COR-L47 (cell line): ENCODE data around the gene PSMG4.

ENCODE experiments used
- DNase-seq: peaks from one replicate; lab custom pipeline; 2025; lab: John Stamatoyannopoulos, UW

Gene PSMG4, protein sequence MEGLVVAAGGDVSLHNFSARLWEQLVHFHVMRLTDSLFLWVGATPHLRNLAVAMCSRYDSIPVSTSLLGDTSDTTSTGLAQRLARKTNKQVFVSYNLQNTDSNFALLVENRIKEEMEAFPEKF

DNA sequence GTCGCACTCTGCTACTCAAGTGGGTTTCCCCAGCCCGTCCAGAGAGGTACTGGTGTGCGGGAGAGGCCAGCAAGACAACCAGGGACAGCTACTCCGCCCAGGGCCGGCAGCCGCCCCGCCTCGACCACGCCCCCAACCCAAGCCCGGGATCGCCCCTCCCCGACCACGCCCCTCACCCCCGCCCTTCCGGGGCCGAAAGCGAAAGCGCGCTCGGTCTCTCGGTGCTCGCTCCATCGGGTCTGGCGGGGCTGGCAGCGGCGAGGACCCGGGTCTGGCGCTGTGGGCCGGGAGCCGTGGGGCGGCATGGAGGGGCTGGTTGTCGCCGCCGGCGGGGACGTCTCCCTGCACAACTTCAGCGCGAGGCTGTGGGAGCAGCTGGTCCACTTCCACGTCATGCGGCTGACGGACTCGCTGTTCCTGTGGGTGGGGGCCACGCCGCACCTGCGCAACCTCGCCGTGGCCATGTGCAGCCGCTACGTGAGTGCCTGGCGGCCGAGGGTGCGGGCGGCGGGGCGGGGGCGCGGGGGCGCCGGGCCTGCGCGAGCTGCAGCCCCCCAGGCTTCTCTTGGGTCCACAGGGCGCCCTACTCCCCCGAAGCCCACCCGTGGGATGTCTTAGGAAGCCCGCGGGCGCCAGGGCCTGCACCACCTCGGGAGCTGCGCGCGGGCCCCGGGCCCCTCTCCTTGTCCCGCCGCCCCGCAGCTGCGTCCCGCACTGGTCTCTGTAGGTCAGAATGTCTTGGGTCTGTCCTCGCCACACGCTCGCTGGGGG is at the start of gene PSMG4:
PSMG4 (plus strand) TSS at position 228 of the 771 bp plus-strand sequence; CDS start at position 304, 76 bp downstream.
- DNase-seq, result peak; percentile 86

DNA sequence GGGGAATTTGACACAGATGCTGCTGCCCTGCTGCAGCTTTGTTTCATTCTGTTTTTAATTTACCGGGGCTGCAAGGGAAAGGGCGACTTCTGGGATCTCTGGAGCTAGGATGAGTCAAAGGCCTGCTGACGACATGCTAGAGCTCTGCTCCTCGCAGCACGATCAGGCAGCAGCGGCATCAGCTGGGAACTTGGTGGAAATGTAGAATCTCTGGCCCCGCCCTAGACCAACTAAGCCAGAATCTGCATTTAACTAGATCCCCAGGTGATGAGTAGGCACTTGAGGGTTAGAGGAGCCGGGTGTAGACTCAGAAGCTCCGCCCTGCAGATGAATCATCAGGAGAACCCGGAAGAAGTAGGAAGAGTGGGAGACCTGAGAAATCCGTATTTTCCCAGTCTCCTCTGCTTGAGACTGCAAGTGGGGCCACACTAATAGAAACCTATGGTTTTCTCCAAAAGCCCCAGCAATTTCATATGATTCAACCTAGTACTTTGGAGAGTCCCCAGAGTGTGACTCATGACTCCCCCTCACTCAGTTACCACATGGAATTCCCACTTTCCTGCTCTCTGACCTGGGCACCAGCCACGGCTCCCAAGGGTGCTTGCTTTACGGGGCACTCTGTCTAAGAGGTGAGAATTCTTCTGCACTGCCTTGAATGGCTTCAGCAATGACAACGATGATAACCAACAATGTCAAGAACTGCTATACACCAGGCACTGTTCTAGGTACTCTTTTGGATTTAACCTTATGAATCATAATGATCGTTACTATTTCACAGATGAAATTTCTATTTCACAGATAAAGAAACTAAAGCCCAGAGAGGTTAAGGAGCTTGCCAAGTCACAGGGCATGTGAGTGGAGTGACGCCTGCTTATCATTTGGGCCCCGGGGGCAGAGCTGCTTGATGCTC is 49.4 kb upstream of the PSMG4 start:
- DNase-seq, result peak; percentile 61

DNA sequence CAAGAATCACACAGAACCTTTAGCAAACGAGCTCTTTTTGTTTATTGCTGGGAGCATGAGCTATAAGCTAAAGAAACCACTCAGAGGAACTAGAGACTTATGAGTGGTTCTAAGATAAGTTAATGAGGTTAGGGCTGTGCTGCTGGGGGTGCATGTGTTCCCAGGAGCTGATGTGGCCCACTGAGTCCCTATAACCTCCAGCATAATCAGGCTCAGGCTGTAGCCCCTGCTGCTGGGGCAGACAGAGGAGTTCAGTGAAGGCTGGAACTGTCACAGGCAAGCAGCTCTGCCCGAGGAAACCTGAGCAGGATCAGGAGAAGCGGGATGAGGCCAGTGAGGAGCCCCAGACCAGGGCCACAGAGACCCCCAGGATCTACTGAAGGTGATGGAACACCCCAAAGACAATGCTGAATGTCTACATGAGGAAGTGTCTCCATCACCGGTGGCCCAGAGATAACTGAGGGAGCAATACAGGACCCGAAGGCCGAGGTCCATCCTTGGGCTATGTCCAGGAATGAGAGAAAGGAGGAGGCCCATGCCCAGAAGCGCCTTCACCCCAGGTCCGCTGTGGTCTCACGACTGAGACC is 48.6 kb upstream of the PSMG4 start:
- DNase-seq, result no peak

DNA sequence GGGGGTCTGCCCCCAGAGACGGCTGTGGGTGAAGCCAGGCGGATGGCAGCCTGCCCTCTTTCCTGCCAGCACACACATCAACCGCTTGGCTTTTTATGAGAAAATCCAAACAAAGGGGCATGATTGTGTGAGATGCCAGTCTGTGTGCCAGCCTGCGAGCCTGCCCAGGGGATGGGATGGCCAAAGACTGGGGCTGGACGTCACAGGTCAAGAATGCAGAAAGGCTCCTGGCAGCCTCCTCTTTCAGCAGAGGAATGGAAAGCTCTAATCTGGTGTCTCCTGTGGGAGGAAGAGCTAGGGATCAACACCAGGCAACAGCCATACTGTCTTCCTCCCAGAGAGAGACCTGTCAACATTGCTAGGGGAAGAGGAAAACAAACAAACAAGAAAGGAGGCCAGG is 47.1 kb upstream of the PSMG4 start:
- DNase-seq, result no peak

DNA sequence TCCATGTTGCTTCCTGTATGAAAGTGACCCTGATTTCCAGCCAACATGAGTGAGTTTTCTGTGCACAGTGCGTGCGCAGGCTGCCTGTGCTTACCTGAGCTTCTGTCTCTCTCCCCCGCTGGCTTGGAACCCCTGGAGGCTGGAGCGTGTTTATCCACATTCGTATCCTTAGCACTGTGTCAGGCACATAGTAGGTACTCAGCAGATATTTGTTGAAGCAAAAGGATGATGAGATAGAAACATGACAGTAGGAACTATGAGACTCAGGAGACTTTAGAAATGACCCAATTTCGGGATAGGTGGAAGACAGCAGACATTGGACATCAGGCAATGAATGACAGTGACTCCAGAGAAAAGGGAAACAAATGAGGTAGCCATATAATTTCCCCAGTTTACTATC is 46.5 kb upstream of the PSMG4 start:
- DNase-seq, result no peak

DNA sequence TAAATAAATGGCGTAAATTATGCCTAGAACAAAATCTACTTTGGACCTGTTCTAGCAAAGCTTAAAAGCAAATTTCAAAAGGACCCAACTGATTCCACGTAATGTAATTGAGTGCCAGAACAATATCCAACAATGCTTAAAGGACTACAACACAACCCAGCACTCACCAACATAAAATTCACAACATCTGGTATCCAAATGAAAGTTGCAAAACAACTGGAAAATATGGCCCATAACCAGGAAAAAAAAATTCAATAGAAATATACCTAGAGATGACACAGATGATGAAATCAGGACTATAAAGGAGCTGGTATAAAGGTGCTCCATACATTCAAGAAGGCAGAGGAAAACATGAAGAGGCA is 45.4 kb upstream of the PSMG4 start:
- no peak for DNase-seq

DNA sequence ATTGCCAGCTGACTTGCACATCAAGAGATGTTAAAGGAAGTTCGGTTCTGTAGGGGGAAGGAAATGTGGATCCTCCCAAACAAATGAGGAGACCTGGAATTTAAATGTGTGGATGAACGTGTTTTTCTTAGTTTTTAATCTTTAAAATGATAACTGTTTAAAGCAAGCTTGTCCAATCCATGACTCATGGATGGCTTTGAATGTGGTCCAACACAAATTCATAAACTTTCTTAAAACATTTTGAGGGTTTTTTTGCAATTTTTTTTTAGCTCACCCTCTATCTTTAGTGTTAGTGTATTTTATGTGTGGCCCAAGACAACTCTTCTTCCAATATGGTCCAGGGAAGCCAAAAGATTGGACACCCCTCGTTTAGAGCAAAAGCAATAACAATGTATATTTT is 43.8 kb upstream of the PSMG4 start:
- DNase-seq, result no peak

DNA sequence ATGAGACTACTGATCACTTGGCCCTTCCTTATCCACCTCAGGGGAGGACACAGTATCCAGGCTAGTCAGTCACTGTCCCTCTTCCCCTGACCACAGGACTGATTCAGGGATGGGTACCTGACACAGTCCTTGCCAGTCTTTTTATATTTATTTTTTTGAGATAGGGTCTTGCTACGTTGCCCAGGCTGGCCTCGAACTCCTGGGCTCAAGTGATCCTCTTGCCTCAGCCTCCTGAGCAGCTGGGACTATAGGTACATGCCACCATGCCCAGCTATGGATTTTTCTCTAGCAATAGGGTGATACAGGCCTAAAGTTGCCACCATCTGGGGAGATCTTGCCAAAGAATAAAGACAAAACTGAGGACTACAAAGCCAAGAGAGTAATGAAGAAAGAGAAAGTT is 41.5 kb upstream of the PSMG4 start:
- no peak for DNase-seq

DNA sequence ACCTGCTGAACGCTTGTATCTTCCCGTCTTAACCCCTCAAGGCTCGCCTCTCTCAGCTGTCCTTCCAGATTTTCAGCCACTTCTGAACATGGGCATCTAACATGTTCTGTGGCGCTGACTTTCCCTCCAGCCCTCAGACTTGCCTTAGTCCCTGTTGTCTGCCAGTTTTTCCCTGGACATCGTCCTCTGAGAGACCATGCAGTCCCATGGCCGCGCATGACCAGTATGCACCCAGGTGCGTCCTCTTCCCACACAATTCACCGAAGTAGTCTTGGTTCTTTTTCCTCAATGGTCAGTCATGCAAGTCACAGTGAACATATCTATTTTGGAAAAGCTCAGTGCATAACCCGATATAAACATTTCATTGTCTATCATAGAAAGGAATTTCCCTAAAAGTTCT is 40.5 kb upstream of the PSMG4 start:
- no peak for DNase-seq

DNA sequence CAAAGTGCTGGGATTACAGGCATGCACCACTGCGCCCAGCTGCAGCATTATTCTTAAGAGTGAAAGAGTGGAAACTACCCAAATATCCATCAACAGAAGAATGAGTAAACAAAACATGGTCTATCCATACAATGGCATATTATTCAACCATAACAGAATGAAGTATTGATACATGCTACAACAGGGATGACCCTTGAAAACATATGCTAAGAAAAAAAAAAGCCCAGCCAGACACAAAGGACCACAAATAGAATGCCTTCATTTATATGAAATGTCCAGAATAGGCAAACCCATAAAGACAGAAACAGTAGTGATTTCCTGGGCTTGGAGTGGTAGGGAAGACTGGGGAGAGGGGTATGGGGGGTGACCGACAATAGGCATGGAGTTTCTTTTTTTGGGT is 38.4 kb upstream of the PSMG4 start:
- DNase-seq, result no peak

DNA sequence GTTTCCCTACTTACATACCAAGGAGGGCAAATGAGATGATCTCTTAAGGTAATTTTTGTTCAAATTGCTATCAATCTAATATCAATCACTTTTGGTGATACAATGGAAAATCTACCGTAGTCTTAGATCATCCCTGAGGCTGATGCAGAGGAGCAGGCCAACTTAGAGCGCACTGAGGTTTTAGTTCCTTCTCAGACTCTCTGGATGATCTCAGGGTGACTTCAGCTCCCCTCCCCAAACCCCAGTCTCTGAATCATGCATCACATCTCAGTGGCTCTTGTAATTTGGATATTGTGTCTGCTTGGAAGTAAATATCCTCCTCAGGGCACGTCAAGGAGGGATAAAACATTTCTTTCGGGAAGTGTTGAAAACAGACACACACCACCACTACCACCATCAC is 37.2 kb upstream of the PSMG4 start:
- DNase-seq, result no peak

DNA sequence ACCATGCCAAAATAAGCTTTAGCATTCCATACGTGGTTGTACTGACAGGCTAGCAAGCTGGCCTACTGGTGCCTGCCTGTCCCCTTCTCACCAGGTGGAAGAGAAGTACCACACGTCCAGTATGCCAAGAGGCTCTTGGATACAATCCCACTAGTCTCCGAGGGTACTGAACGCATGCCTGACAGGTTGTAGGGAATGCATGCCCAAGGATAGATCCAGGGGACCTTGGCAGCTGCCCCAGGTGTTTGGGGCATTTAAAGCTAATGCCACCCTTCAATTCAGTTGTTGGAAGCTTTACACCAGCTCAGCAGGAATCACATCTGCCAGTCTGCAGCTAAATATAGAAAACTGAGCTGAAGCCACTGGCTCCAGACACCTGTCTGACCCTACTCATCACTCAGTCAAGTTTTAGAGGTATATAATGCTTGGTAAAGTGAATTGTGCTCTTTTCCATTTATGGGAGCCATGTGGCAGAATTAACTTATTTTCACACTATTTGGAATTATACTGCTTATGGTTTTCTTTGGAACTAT is 36.2 kb upstream of the PSMG4 start:
- peak; percentile 93 for DNase-seq

DNA sequence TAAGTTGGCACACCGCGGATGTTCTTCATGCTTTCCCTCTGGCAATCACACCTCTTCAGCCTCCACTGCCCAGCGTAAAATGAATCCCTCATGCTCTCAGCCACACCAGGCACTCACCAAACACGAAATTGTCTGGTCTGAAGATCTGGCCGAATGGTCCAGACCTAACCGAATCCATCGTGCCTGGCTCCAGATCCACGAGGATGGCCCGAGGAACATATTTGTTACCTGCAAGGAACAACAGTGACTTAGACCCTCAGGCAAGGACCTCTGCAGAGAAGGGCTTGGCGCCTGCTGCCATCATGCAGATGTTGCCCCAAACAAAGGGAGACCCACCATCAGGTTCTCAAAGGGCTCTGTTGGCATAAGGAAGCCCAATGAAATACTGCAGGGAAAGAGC is 32.7 kb upstream of the PSMG4 start:
- DNase-seq, result no peak

DNA sequence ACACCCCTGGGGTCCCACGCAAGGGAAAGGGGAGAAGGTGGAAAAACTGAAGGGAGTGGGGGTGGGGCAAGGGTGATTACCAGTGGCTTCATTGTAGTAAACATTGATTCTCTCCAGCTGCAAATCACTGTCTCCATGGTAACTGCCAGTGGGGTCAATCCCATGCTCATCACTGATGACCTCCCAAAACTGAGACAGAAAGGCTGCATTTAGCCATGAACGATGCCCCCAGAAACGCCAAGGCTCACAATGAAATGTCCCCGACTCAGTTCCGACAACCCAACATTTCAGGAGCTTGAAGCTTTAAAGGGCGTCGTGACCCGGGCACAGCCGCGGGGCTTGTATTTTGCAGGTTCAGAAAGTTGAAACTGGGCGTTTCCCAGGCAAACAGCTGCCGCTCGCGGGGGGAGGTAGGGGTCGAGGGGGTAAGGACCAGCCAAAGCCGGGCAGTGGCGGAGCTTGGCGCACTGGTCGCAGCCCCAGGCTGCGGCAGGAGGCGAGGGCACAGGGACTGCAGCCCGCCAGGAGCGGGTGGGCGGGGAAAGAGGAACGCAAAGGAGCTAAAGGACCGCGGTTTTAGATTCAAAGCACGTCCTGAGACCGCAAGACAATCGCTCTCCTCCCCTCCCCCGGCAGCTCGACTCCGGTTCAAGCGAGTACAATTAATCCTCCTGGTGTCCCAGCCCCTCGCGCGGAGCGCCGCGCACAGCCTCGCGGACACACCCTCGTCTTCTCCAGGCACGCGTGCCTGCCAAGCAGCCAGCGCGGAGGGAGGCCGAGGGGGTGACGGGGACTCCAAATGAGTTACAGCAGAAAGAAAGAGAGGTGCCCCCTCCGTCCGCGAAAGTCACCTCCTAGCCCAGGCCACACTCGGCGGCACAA is 32.0 kb upstream of the PSMG4 start:
- DNase-seq, result peak; percentile 68

DNA sequence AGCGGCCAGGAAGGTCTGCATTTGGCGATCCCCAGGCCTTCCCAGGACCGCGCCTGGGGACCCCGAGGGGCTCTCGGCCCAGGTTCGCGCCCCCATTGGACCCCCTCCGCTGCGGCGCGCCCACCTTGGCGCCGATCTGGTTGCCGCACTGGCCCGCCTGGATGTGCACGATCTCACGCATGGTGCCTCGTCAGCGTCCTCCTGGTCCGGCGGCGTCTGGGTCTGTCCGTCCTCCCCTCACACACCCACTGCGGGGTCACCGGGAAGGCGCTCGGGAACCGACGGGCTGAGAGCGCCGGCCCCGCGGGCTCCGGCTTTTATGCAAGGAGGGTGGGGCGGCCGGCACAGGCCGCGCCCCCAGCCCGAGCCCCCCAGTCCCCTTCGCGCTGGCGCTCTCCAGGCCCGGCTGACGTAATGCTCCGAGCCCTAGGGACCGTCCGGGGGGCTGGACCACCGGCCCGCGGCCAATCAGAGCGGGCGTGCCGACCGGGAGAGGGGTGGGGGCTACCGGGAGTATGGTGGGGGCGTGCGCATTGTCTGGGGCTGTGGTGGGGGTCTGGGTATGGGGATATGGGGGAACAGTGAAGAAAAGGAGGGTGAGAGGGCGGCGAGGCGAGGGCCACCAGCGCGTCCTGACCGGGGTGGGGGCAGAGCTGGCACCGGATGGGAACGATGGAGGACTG is 31.2 kb upstream of the PSMG4 start, which contains the start of gene TUBB2B:
TUBB2B (minus strand) TSS at position 291 of the 683 bp plus-strand sequence; CDS start at position 181, 110 bp downstream.
- peak; percentile 96 for DNase-seq

DNA sequence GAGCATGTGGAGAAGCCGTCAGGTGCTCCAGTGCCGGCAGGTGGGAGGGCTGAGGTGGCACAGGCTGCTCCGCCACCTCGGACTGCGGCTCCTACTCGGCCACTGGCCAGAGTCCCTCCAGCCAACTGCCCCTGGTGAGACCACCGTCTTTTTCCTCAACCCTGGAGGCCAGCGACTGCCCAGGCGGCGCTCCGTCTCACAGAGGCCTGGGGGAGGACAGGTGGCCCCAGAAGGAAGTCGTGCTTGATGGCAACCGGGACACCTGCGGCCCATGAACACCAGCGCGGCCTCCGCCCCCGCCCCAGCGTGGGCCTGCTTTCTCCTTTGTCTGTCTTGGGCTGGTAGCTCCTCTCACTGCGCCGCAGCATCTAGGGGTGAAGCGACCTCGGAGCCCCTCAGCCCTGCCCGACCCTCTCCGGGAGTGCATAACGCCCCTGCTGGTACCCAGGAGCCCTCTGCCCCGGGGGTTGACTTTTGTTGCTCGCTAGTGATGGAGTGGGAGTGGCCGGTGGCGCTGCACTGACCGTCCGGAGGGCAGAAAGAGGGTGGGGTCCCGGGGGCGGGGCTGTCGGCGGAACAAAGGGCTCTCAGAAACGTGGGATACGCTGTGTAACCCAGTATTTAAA is 30.6 kb upstream of the PSMG4 start:
- peak; percentile 86 for DNase-seq

DNA sequence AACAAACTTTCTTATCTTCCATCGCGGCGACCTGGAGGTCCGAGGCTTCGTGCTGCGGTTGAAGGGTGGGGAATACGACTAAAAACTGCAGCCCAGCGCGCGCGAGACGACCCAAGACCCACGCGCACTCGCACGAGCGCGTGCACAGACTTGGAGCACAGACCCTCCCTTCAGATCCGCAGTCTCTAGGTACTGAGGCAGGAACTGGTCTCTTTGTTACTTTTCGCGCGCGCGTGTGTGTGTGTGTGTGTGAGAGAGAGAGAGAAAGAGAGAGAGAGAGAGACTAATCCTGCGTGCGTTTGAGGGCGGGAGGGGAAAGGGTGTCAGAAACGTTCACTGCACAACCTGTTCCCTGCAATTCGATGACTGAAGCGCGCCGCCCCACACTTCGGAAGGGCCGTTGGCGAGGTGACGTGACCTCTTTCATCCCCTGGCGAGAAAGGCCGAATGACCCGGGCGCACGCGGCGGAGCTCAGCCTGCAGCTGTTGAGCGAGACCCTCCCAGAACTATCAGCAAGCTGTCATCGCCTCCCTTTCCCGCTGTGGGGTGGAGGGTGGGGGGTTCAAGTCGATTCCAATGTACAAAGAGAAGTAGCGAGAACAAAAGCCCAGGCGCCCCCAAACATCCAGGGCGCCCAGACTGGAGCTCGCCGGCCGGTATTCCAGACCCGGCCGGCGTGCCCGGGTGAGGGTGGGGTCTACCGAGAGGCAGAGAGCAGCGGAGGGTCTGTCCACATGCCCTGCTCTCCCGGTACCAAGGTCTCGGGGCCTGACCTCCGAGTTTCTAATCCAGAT is 29.8 kb upstream of the PSMG4 start:
- DNase-seq, result peak; percentile 84

DNA sequence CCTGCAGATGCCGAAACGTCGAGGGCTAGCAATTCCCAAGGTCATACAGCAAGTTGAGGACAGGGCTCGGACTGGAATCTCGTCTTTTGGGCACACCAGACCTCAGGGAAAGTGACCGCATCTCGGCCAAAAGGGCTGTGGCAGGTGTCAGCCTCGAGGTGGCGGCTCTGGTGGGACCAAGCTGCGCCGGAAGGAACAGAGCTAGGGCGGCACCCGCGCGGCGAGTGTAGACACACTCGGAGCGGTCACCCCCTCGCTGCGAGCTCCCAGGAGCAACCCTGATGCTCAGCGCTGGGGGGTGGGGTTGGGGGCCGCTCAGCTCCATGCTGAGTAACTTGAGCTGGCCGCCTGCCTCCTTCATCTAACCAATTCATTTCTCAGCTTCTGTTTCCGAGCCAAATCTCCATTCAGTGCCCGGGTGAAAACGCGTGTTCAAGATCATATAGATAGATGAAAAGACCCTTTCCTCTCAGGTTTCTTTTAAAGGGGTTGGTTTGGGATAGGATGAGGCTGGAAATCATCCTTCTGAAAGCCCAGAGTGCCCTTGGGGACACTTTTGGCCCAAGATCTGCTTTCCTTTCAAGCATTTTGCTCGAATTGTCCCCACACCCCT is 29.1 kb upstream of the PSMG4 start:
- peak; percentile 87 for DNase-seq
